ENCODE data around the gene CCDC39. TPM values are rescaled to one million over a fixed set of nuclear protein-coding genes. Genes with fewer than 3 reads are reported as not detected.

The CCDC39 gene
- total RNA-seq = not detected
- long read RNA-seq = 0 reads

GRCh38 chr3:180679178-180680096 is at the start of gene CCDC39:
Gene CCDC39, minus strand, starts transcription at chr3:180679489. Its CDS starts 109 bp downstream, at chr3:180679380.
- ATAC-seq = peak; percentile 69
- peak; percentile 66 for DNase-seq (ENCODE audit: missing footprints)
- intact Hi-C loops (cut with DNase I) = no loop called here

DNA sequence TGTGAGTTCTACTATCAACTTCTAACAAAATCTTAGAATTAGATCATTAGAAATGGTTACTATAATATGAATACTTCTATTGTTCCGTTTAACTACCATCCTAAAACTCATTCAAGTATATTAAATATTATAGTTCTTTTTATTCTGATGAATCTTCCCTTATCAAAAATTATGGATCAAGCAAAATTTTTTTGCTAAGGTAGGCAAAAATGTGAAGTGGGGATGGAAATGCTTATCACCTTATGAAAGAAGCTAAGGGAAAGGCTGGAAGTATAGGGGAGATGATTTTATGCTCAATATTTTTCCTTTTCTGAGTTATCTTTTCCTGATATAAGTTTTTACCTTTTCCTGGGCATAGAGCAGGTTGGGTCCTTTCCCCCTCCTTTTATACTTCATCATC is 40.7 kb upstream of the CCDC39 start:
- DNase-seq (ENCODE audit: missing footprints) (no peak), ATAC-seq (no peak)
- intact Hi-C loops (cut with DNase I) = no loop called here

DNA sequence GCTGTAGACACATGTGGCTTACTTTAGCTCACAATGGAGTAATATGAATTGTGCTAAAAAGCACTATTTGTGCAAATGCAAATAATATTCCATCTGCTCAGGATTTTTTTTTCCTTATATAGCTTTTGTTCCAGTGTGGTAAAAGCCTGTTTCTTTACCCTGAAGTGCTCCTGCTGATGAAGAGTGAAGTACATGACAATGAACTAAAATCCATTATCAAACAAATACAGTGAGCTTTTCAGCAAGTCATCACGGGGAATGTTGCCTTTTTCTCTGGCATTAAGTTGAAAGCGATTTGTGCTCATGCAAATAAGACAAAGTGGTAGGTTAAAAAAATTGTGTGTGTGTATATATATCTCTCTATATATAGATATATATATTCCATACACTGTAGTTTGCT is 28.6 kb upstream of the CCDC39 start:
- intact Hi-C loops (cut with DNase I) = no loop called here
- ATAC-seq (no peak), DNase-seq (ENCODE audit: missing footprints) (no peak)

DNA sequence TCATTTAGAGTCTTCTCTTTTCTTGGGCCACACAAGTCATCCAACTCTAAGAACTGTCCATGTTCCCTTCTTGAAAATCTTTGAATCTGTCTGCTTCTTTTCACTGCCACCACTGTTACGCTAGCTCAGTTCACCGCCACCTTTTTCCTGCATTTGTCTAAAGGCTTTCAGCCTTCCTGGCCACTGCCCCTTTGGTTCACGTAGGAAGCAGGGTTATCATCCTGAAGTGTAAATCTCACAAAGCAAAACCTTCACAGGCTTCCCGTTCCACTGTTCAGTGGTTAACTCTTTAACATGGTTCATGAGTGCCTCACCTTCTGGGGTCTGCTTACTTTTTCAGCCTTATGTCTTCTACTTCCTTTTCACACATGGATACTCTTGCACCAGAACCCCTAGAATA is 26.3 kb upstream of the CCDC39 start:
- DNase-seq (ENCODE audit: missing footprints) (no peak), ATAC-seq (no peak)
- intact Hi-C loops (cut with DNase I) = no loop called here

- intact Hi-C loops (cut with DNase I) = no loop called here
- DNase-seq (ENCODE audit: missing footprints) (no peak), ATAC-seq (no peak)
These were observed 25.2 kb upstream of the CCDC39 start for GRCh38 chr3:180704532-180704931.

- ATAC-seq = no peak
- intact Hi-C loops (cut with DNase I) = no loop called here
- DNase-seq (ENCODE audit: missing footprints) = no peak
These were observed 21.7 kb upstream of the CCDC39 start for GRCh38 chr3:180700941-180701340.

GRCh38 chr3:180698760-180699270 is 19.5 kb upstream of the CCDC39 start:
- no peak for ATAC-seq
- DNase-seq (ENCODE audit: missing footprints) = no peak
- intact Hi-C loops (cut with DNase I) = no loop called here

DNA sequence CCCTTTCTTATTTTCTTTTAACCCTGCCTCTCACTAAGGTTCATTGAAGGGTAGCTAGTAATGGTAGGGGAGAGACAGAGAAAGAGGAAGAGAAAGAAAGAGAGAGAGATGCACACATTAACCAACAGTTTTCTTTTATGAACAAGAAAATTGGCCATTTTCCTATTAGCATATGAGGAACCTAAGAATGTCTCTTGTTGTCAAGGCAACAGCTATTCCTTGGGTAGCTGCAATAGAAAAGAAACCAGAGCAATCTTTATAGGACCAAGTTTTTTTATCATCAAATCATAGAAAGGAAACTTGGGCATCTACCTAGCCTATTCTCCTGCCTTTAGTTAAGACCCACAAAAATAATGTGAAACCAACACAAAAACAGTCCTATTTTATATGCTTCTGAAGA is 15.0 kb upstream of the CCDC39 start:
- no peak for DNase-seq (ENCODE audit: missing footprints)
- intact Hi-C loops (cut with DNase I) = no loop called here
- no peak for ATAC-seq

DNA sequence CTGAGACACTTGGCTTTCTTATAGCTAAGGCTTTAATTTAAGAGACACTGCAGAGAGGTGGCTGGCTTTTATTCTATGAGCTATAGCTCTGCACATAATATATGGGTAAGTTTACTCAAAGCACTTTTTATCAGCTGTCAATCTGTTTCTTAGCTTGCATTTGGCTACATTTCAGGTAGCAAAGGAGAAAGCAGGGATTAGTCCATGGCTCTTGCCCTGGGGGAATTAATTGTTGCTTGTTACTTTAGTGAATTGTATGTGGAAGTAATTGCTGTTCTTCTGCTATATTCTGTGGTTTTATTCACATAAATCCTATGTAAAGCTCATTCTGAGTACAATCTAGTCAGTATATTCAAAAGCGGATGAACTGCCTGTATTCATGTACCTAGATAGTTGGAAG is 14.4 kb upstream of the CCDC39 start:
- ATAC-seq (no peak), DNase-seq (ENCODE audit: missing footprints) (no peak)
- intact Hi-C loops (cut with DNase I) = no loop called here

- intact Hi-C loops (cut with DNase I) = no loop called here
These were observed 10.8 kb upstream of the CCDC39 start for GRCh38 chr3:180690061-180690460.

GRCh38 chr3:180684807-180685206 is 5.5 kb upstream of the CCDC39 start:
- no peak for ATAC-seq
- DNase-seq (ENCODE audit: missing footprints) = no peak
- intact Hi-C loops (cut with DNase I) = no loop called here

More at GRCh38 chr3:180690061-180690460, 10.8 kb upstream of the CCDC39 start:
- DNase-seq (ENCODE audit: missing footprints) (no peak), ATAC-seq (no peak)

DNA sequence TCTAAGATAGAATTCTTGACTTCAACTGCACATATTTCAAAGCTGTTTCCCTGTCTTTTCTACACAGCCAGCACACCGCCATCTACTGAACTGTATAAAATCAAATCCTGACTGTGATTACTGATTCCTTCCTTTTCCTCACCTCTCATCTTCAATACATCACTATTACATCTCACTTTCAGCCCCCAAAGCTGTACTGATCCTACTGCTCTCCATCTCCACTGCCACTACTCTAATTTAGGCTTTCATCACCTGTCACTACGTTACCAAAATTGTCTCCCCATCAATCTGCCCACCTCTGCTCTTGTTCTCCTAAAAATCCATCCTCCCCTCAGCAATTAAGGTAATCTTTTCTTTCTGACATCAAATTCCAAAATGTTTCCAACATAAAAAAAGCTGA is 4.5 kb upstream of the CCDC39 start:
- intact Hi-C loops (cut with DNase I) = no loop called here
- DNase-seq (ENCODE audit: missing footprints) (no peak), ATAC-seq (no peak)

GRCh38 chr3:180680097-180680430 is 775 bp upstream of the CCDC39 start:
- intact Hi-C loops (cut with DNase I) = no loop called here
- no peak for DNase-seq (ENCODE audit: missing footprints)
- ATAC-seq = no peak

DNA sequence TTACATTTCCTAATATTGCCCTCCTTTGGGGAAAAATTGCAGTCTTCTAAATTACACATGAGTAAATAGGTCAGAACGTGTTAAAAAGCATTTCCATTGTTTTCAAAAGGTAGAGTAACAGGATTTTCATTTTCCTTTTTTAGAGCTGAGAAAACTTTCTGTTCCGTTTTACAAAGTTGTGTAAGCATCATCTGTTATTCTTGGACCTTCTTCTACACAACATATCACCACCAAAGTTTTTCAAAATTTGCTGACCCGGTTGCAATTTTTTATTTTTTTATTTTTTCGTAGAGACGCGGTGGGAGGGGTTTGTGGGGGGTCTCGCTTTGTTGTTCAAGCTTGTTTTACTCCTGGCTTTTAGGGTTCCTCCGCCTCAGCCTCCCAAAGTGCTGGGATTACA is 1.1 kb downstream of the CCDC39 start:
- DNase-seq (ENCODE audit: missing footprints) (no peak), ATAC-seq (no peak)
- intact Hi-C loops (cut with DNase I) = no loop called here

- ATAC-seq (no peak), DNase-seq (ENCODE audit: missing footprints) (no peak)
- intact Hi-C loops (cut with DNase I) = no loop called here
These were observed 17.8 kb downstream of the CCDC39 start for GRCh38 chr3:180661444-180661843.

DNA sequence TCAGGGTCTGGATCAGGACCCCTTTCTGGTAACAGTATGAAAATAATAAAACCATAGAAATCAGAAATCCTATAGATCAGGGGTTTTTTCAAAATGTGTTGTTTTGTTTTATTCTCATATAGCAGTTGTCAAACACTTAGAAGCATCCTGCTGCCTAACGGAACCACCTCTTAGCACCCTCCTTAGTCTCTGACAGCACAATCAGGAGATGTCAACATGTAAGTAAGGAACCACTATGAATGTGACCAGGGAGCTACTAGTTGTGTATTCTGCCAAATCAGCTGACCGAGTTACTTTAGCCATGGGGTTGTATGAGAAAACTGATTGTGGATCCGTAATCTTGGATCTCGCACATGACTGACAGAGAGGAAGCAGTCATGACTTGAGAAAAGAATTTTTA is 22.2 kb downstream of the CCDC39 start:
- DNase-seq (ENCODE audit: missing footprints) = no peak
- intact Hi-C loops (cut with DNase I) = no loop called here
- no peak for ATAC-seq

DNA sequence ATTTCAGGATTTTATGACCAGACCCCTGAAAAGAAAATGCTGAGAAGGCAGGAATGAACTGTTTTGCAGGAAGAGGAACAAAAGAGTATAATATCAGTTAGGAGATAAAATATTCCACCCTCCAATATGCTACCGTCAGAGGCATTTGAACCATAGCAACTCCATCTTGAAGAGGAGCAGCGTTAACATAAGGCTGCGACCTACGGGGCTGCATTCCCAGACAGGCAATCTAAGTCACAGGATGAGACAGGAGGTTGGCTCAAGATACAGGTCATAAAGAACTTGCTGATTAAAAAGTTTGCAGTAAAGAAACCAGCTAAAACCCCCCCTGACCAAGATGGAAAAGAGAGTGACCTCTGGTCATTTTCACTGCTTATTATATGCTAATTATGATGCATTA is 22.9 kb downstream of the CCDC39 start:
- ATAC-seq (no peak), DNase-seq (ENCODE audit: missing footprints) (no peak)
- intact Hi-C loops (cut with DNase I) = no loop called here

- ATAC-seq (no peak), DNase-seq (ENCODE audit: missing footprints) (no peak)
- intact Hi-C loops (cut with DNase I) = no loop called here
These were observed 33.0 kb downstream of the CCDC39 start for GRCh38 chr3:180646187-180646790.

- intact Hi-C loops (cut with DNase I) = no loop called here
- ATAC-seq = no peak
- no peak for DNase-seq (ENCODE audit: missing footprints)
These were observed 38.3 kb downstream of the CCDC39 start for GRCh38 chr3:180640987-180641386.

GRCh38 chr3:180633722-180634121 is 45.6 kb downstream of the CCDC39 start:
- DNase-seq (ENCODE audit: missing footprints) = no peak
- intact Hi-C loops (cut with DNase I) = no loop called here
- ATAC-seq = no peak
